ENCODE data around the gene GAPVD1. TPM values are rescaled to one million over a fixed set of nuclear protein-coding genes. Genes with fewer than 3 reads are reported as not detected.

GAPVD1 gene
- total RNA-seq, 2 donors from 2014 or later: 82.8 to 105 TPM

GRCh38 chr9:125330587-125330986 lies 69.0 kb downstream of the GAPVD1 start:
- no peak for ATAC-seq (ENCODE audit: insufficient number of reproducible peaks, low FRiP score, low read depth)
- TF ChIP-seq CTCF (IDR thresholded peaks at IDR 0.05): no peak
- Histone ChIP-seq H3K27me3 (replicated peaks; ENCODE audit: insufficient read depth) (no peaks in the 10 kb centered on the region), H3K36me3 (peaks cover 58% of the 10 kb centered on the region), H3K9me3 (no peaks in the 10 kb centered on the region), H3K27ac (no peak overlapping the region), H3K4me1 (ENCODE audit: control insufficient read depth in 1 of 2, low read depth in 2 of 2) (no peaks in the 10 kb centered on the region), H3K4me3 (no peak overlapping the region)
- no peak for DNase-seq (ENCODE audit: low spot score)

DNA sequence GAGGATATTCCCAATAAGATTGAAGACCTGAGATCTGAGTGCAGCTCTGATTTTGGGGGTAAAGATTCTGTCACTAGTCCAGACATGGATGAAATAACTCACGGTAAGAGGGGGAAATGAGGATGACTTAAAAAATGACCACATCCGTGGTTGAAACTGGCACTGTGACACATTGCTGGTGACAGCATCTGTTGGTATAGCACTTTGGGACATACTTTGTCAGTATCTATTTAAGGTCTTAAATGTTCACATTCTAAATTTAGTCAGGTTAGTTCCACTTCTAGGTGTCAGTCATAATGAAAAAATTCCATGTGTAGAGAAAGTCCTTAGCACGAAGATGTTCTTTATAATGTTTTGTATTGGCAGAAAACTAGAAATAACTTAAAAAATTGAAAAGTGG lies 70.9 kb downstream of the GAPVD1 start:
- Histone ChIP-seq H3K36me3 (peaks cover 48% of the 10 kb centered on the region), H3K27ac (no peak overlapping the region), H3K4me1 (ENCODE audit: control insufficient read depth in 1 of 2, low read depth in 2 of 2) (no peaks in the 10 kb centered on the region), H3K27me3 (replicated peaks; ENCODE audit: insufficient read depth) (no peaks in the 10 kb centered on the region), H3K4me3 (no peak overlapping the region), H3K9me3 (no peaks in the 10 kb centered on the region)
- ATAC-seq (ENCODE audit: insufficient number of reproducible peaks, low FRiP score, low read depth): no peak
- TF ChIP-seq CTCF (IDR thresholded peaks at IDR 0.05): no peak
- DNase-seq (ENCODE audit: low spot score): no peak

- DNase-seq (ENCODE audit: low spot score) (no peak), ATAC-seq (ENCODE audit: insufficient number of reproducible peaks, low FRiP score, low read depth) (no peak)
- no peaks in the 10 kb centered on the region for H3K9me3 ChIP-seq
- peaks cover 39% of the 10 kb centered on the region for H3K36me3 ChIP-seq
- TF ChIP-seq CTCF (IDR thresholded peaks at IDR 0.05): no peak
- H3K27ac ChIP-seq: no peak overlapping the region
- H3K4me3 ChIP-seq: no peak overlapping the region
- no peaks in the 10 kb centered on the region for H3K27me3 ChIP-seq (replicated peaks; ENCODE audit: insufficient read depth)
- H3K4me1 ChIP-seq (ENCODE audit: control insufficient read depth in 1 of 2, low read depth in 2 of 2): no peaks in the 10 kb centered on the region
Measured at GRCh38 chr9:125337236-125337635, 75.6 kb downstream of the GAPVD1 start.

DNA sequence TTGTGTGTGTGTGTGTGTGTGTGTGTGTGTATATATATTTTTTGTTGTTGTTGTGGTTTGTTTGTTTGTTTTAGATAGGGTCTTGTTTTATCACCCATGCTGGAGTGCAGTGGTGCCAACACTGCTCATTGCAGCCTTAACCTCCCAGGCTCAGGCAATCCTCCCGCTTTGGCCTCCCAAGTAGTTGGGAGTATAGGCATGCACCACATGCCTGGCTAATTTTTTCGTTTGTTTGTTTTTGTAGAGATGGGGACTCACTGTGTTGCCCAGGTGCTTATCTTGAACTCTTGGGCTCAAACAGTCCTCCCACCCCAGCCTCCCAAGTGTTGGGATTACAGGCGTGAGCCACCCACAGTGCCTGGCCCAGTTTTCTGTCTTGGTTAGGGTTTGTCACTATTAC lies 77.3 kb downstream of the GAPVD1 start:
- Histone ChIP-seq H3K36me3 (peaks cover 26% of the 10 kb centered on the region), H3K4me3 (no peak overlapping the region), H3K9me3 (no peaks in the 10 kb centered on the region), H3K4me1 (ENCODE audit: control insufficient read depth in 1 of 2, low read depth in 2 of 2) (peaks cover 5 to 10% of the 10 kb centered on the region in 2 donors), H3K27ac (no peak overlapping the region), H3K27me3 (replicated peaks; ENCODE audit: insufficient read depth) (no peaks in the 10 kb centered on the region)
- DNase-seq (ENCODE audit: low spot score) (no peak), ATAC-seq (ENCODE audit: insufficient number of reproducible peaks, low FRiP score, low read depth) (no peak)
- TF ChIP-seq CTCF (IDR thresholded peaks at IDR 0.05): no peak

DNA sequence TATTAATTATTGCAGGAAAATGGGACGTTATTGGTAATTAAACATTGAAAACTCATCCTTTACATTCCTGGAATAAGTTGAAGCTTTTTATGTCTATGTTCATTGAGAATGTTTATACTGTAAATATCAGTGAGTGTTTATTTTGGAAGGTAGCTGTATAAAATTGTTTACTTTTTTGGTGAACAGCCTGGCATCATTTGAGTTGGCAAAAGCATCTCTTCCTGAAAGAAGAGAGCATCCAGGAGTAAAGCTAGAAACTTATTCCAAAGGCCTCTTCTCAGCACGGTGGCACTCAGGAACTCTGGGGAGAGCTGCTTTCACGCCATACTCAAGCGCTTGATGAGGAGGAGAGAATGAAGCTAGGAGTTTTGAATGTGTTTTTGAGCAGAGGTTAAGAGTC lies 79.9 kb downstream of the GAPVD1 start:
- Histone ChIP-seq H3K27ac (no peak overlapping the region), H3K4me1 (ENCODE audit: control insufficient read depth in 1 of 2, low read depth in 2 of 2) (peaks cover 8 to 13% of the 10 kb centered on the region in 2 donors), H3K4me3 (no peak overlapping the region), H3K27me3 (replicated peaks; ENCODE audit: insufficient read depth) (no peaks in the 10 kb centered on the region), H3K9me3 (no peaks in the 10 kb centered on the region), H3K36me3 (peaks cover 21% of the 10 kb centered on the region)
- TF ChIP-seq CTCF (IDR thresholded peaks at IDR 0.05): no peak
- DNase-seq (ENCODE audit: low spot score) (no peak), ATAC-seq (ENCODE audit: insufficient number of reproducible peaks, low FRiP score, low read depth) (no peak)
